WERI-Rb-1 (cell line): ENCODE measurements around the gene RSBN1.

Experiments used
- DNase-seq: peaks from one replicate; pipeline ENCODE4 v3.0.0-alpha.2; 2020
- H3K27ac ChIP-seq: fragments of 250-450 bp; sonication (Bioruptor Pico); 2 replicates; pipeline ENCODE4 v1.5.1; 2020; ENCODE audit warnings: mild to moderate bottlenecking, moderate library complexity
- H3K27me3 ChIP-seq: fragments of 250-450 bp; sonication (Bioruptor Pico); 2 replicates; pipeline ENCODE4 v1.5.1; 2021; ENCODE audit warnings: mild to moderate bottlenecking, low read depth, moderate library complexity; ENCODE audit not compliant: insufficient read depth, severe bottlenecking
- H3K36me3 ChIP-seq: fragments of 250-450 bp; sonication (Bioruptor Pico); 2 replicates; pipeline ENCODE4 v1.5.1; 2020; ENCODE audit warnings: mild to moderate bottlenecking, moderate library complexity
- H3K4me3 ChIP-seq: 2 replicates; pipeline ENCODE4 v1.5.1; 2011; ENCODE audit warnings: low read depth, mild to moderate bottlenecking, control low read depth, low read length
- H3K9me3 ChIP-seq: fragments of 250-450 bp; sonication (Bioruptor Pico); 2 replicates; pipeline ENCODE4 v1.5.1; 2021; ENCODE audit warnings: mild to moderate bottlenecking, moderate library complexity; ENCODE audit not compliant: severe bottlenecking
- CTCF ChIP-seq: IDR thresholded peaks from 2 replicates; pipeline ENCODE4 v1.5.1; 2011; ENCODE audit warnings: low read depth, mild to moderate bottlenecking, control low read depth, inconsistent platforms, low read length

RSBN1 gene

GRCh38 chr1:113783254-113784103 lies 28.8 kb downstream of the RSBN1 start:
- Histone ChIP-seq H3K36me3 (no peaks in the 10 kb centered on the region), H3K27ac (no peak overlapping the region), H3K9me3 (no peaks in the 10 kb centered on the region), H3K27me3 (no peaks in the 10 kb centered on the region), H3K4me3 (no peak overlapping the region)
- TF ChIP-seq CTCF: no peak
- DNase-seq: no peak

DNA sequence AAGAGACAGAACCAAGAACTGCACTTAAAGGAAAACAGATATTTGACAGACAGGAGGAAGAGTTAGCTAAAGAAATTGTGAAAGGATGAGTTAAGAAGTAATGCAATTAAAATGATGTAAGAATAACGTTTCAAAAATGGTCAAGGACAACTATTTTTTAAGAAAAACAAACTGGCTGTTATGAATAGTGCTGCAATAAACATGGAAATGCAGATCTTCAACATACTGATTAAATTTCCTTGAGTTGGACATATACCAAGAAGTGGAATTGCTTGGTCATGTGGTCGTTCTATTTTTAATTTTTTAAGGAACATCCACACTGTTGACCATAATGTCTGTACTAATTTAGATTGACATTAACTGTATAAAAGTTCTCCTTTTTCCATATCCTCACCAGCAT lies 29.9 kb downstream of the RSBN1 start:
- no peak for DNase-seq
- H3K9me3 ChIP-seq: no peaks in the 10 kb centered on the region
- no peak overlapping the region for H3K27ac ChIP-seq
- H3K4me3 ChIP-seq: no peak overlapping the region
- peaks cover 3% of the 10 kb centered on the region; the same call in 1 of the 2 replicates for H3K36me3 ChIP-seq
- H3K27me3 ChIP-seq: no peaks in the 10 kb centered on the region
- no peak for TF ChIP-seq CTCF

DNA sequence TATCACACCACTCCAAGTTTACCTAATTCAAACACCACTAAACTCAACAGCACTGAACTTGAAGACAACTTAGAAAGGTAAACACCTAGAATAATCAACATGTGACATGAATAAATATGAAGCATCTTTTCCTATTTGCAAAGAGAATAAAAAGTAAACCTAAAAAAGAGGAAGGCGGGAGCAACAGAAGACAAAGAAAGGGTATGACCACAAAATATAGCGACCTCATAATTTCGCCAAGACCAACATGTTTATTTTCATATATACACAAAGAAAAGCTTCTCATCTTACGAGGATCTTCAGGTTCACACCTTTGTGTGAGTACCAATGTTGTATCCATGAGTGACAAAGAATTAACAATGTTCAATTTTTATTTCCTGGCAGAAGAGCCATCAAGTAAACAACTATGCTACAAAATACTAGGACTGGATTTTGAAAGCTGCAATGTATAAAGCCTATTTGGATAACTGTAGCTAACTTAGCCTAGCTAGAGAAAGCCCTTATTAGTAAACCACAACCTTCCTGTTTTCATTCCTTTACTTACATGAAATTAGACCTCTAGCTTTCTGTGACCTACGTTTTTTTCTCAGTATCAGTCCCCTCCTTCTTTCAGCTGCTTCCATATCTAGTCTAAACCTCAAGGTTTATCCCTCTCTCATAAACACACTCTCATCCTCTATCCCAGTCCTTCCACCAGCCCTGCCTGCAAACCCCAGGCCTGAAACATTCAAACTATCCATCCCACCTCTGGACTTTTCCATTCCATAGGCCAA lies 31.7 kb downstream of the RSBN1 start:
- Histone ChIP-seq H3K27me3 (no peaks in the 10 kb centered on the region), H3K36me3 (peaks cover 16% of the 10 kb centered on the region), H3K4me3 (no peak overlapping the region), H3K27ac (no peak overlapping the region), H3K9me3 (no peaks in the 10 kb centered on the region)
- DNase-seq: no peak
- no peak for TF ChIP-seq CTCF

DNA sequence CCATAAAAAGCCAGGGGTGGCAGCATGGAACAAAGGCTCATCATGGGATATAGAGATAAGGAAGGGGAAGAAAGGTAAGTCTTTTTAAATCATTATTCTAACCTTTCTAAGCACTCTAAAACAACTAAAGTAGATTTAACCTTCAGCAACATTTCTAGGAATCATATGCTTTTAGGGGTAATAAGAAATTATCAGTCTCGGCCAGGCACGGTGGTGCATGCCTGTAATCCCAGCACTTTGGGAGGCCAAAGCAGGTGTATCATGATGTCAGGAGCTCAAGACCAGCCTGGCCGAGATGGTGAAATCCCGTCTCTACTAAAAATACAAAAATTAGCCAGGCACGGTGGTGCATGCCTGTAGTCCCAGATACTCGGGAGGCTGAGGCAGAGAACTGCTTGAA lies 32.7 kb downstream of the RSBN1 start:
- DNase-seq: no peak
- Histone ChIP-seq H3K27ac (no peak overlapping the region), H3K9me3 (no peaks in the 10 kb centered on the region), H3K36me3 (peaks cover 16% of the 10 kb centered on the region), H3K27me3 (no peaks in the 10 kb centered on the region), H3K4me3 (no peak overlapping the region)
- TF ChIP-seq CTCF: no peak

GRCh38 chr1:113777561-113777960 lies 34.7 kb downstream of the RSBN1 start:
- no peak for DNase-seq
- TF ChIP-seq CTCF: no peak
- H3K36me3 ChIP-seq: peaks cover 18% of the 10 kb centered on the region
- H3K4me3 ChIP-seq: no peak overlapping the region
- H3K27me3 ChIP-seq: no peaks in the 10 kb centered on the region
- H3K27ac ChIP-seq: no peak overlapping the region
- H3K9me3 ChIP-seq: no peaks in the 10 kb centered on the region
